HCT116 (cell line): Measurements from ENCODE around the gene FAIM2. TPM values are rescaled to one million over a fixed set of nuclear protein-coding genes. Genes with fewer than 3 reads are reported as not detected.
A peak's percentile ranks its signal among the peaks of the same experiment; 100 is the strongest.

Source experiments
- ATAC-seq: fragments of 200-7000 bp; cut with Tn5 transposase; 2 replicates; pipeline ENCODE4 v1.9.1; 2020; ENCODE audit warnings: mild to moderate bottlenecking, moderate library complexity
- BruUV-seq: library from RNA; stranded (reverse); fragments of 400-500 nt; replicated peaks from 2 replicates; lab custom pipeline; 2021; lab: Mats Ljungman, UMichigan
- CTCF ChIA-PET: fragments of 300-600 bp; sonication (Branson Sonifier 250); formaldehyde crosslinking; loops from one replicate; lab custom pipeline; 2021; ENCODE audit warnings: antibody characterized with exemption; lab: Charles Lee
- POLR2A ChIA-PET: fragments of 300-600, 350-600 bp; sonication (Branson Sonifier 250); formaldehyde crosslinking; loops from one replicate; lab custom pipeline; 2021; ENCODE audit warnings: antibody characterized with exemption; lab: Charles Lee
- RAD21 ChIA-PET, 2 experiments: fragments of 300-600 bp; sonication (Branson Sonifier 250); formaldehyde crosslinking; loops; one replicate each; lab custom pipeline; 2023; ENCODE audit warnings: low total read pairs in 2 of 2; ENCODE audit not compliant: uncharacterized antibody in 2 of 2, unreplicated experiment in 2 of 2, low non-redundant PET in 1 of 2; lab: Charles Lee
- DNase-seq: peaks from one replicate; pipeline ENCODE4 v3.0.0-alpha.2; 2010; ENCODE audit warnings: low read depth, low spot score
- H2AFZ ChIP-seq: fragments of 200-600 bp; shearing (Covaris generic), sonication (generic); 2 replicates; pipeline ENCODE4 v1.6.1; 2017; ENCODE audit warnings: low read depth, mixed run types, mixed read lengths, antibody characterized with exemption, low read length; ENCODE audit not compliant: poor library complexity, severe bottlenecking
- H3K27ac ChIP-seq: 2 replicates; pipeline ENCODE4 v1.5.1; 2012; ENCODE audit warnings: low read depth, low read length
- H3K27me3 ChIP-seq: fragments of 200-600 bp; sonication (generic); 2 replicates; pipeline ENCODE4 v1.6.1; 2016; ENCODE audit warnings: mixed run types, low read length, mixed read lengths; ENCODE audit not compliant: insufficient read depth
- H3K36me3 ChIP-seq, 2 experiments: fragments of 200-500 bp in 1 of 2; fragments of 200-600 bp in 1 of 2; sonication (Bioruptor generic) in 1 of 2; sonication (generic) in 1 of 2; 2 replicates each; pipeline versions ENCODE4 v1.5.1 to v1.6.1; 2014 to 2016; ENCODE audit warnings: low read length in 2 of 2, inconsistent platforms in 1 of 2, mixed read lengths in 1 of 2, mixed run types in 1 of 2; ENCODE audit not compliant: insufficient read depth in 2 of 2, control insufficient read depth in 1 of 2
- H3K4me1 ChIP-seq, 2 experiments: fragments of 200-600 bp in 1 of 2; sonication (generic) in 1 of 2; 2 replicates each; pipeline versions ENCODE4 v1.5.1 to v1.6.1; 2012 to 2017; ENCODE audit warnings: low read length in 2 of 2, inconsistent platforms in 1 of 2, mild to moderate bottlenecking in 1 of 2, mixed read lengths in 1 of 2, mixed run types in 1 of 2, moderate library complexity in 1 of 2; ENCODE audit not compliant: insufficient read depth in 2 of 2, control insufficient read depth in 1 of 2
- H3K4me2 ChIP-seq: fragments of 200-600 bp; sonication (generic); 2 replicates; pipeline ENCODE4 v1.6.1; 2017; ENCODE audit warnings: mixed run types, low read length, mixed read lengths
- H3K4me3 ChIP-seq, 2 experiments: fragments of 200-600 bp in 1 of 2; sonication (generic) in 1 of 2; replicated peaks in 1 of 2; 2 replicates each; pipeline ENCODE4 v1.5.1; 2011 to 2016; ENCODE audit warnings: low read length in 2 of 2, control low read depth in 1 of 2, low read depth in 1 of 2, mild to moderate bottlenecking in 1 of 2, mixed read lengths in 1 of 2, mixed run types in 1 of 2
- H3K79me2 ChIP-seq: fragments of 200-600 bp; sonication (generic); 2 replicates; pipeline ENCODE4 v1.6.1; 2017; ENCODE audit warnings: mild to moderate bottlenecking, mixed run types, low read length, moderate library complexity, mixed read lengths; ENCODE audit not compliant: insufficient read depth
- H3K9ac ChIP-seq: fragments of 200-600 bp; sonication (generic); 2 replicates; pipeline ENCODE4 v1.6.1; 2016; ENCODE audit warnings: low read length, mixed read lengths
- H3K9me2 ChIP-seq: fragments of 200-600 bp; sonication (generic), shearing (Covaris generic); 2 replicates; pipeline ENCODE4 v1.6.1; 2017; ENCODE audit warnings: mixed run types, mild to moderate bottlenecking, moderate library complexity; ENCODE audit not compliant: insufficient read depth
- H3K9me3 ChIP-seq, 2 experiments: fragments of 200-500 bp in 1 of 2; fragments of 200-600 bp in 1 of 2; sonication (Bioruptor generic) in 1 of 2; sonication (generic) in 1 of 2; 2 replicates each; pipeline ENCODE4 v1.6.1; 2014 to 2017; ENCODE audit warnings: low read length in 2 of 2, mixed read lengths in 2 of 2, inconsistent platforms in 1 of 2, low read depth in 1 of 2, mild to moderate bottlenecking in 1 of 2, mixed run types in 1 of 2, moderate library complexity in 1 of 2; ENCODE audit not compliant: control insufficient read depth in 1 of 2, insufficient read depth in 1 of 2
- H4K20me1 ChIP-seq: fragments of 200-600 bp; sonication (generic), shearing (Covaris generic); 2 replicates; pipeline ENCODE4 v1.6.1; 2017; ENCODE audit warnings: mixed run types, mild to moderate bottlenecking, moderate library complexity; ENCODE audit not compliant: insufficient read depth
- CEBPB ChIP-seq: IDR thresholded peaks from 2 replicates; pipeline ENCODE4 v1.6.1; 2012; ENCODE audit warnings: low read depth
- EGR1 ChIP-seq: IDR thresholded peaks from 2 replicates; pipeline ENCODE4 v1.6.1; 2012; ENCODE audit warnings: low read depth
- ELF1 ChIP-seq: IDR thresholded peaks from 2 replicates; pipeline ENCODE4 v1.6.1; 2012; ENCODE audit warnings: low read depth, borderline replicate concordance
- EZH2 ChIP-seq: fragments of 200-600 bp; sonication (generic); IDR thresholded peaks from 2 replicates; pipeline ENCODE4 v1.6.1; 2017; ENCODE audit warnings: antibody characterized with exemption, mixed run types
- SP1 ChIP-seq: IDR thresholded peaks from 2 replicates; pipeline ENCODE4 v1.6.1; 2012; ENCODE audit warnings: low read depth
- YY1 ChIP-seq: IDR thresholded peaks from 2 replicates; pipeline ENCODE4 v1.6.1; 2011; ENCODE audit warnings: low read length, low read depth, moderate library complexity, mild to moderate bottlenecking; ENCODE audit not compliant: insufficient replicate concordance; ENCODE audit errors: extremely low read depth
- ZFX ChIP-seq: fragments of 450-650 bp; IDR thresholded peaks from 2 replicates; pipeline ENCODE4 v1.6.1; 2017
- intact Hi-C: fragments of 100-400 bp; cut with micrococcal nuclease; formaldehyde crosslinking; loops from 2 replicates; pipeline ENCODE4 v1.10.0; 2022
- total RNA-seq: library from RNA; stranded (reverse); gene quantifications from one replicate; pipeline ENCODE4 v1.2.1, GENCODE V29; 2021; ENCODE audit not compliant: unreplicated experiment
- TF ChIP-seq, protein P1 (sequence below): IDR thresholded peaks from 2 replicates; pipeline ENCODE4 v1.6.1; 2012
- TF ChIP-seq, protein P2 (sequence below), 3 experiments: fragments of 200-600 bp in 1 of 3; sonication (generic) in 1 of 3; IDR thresholded peaks in 2 of 3; conservative IDR thresholded peaks in 1 of 3; 2 replicates each; pipeline ENCODE4 v1.5.1; 2012 to 2017; ENCODE audit warnings: low read depth in 2 of 3, low read length in 2 of 3, antibody characterized with exemption in 1 of 3, borderline replicate concordance in 1 of 3, control low read depth in 1 of 3, mild to moderate bottlenecking in 1 of 3, mixed read lengths in 1 of 3, mixed run types in 1 of 3, moderate library complexity in 1 of 3; ENCODE audit not compliant: insufficient read depth in 1 of 3

FAIM2 gene
- total RNA-seq, 1 experiment from 2014 or later, result not detected

DNA sequence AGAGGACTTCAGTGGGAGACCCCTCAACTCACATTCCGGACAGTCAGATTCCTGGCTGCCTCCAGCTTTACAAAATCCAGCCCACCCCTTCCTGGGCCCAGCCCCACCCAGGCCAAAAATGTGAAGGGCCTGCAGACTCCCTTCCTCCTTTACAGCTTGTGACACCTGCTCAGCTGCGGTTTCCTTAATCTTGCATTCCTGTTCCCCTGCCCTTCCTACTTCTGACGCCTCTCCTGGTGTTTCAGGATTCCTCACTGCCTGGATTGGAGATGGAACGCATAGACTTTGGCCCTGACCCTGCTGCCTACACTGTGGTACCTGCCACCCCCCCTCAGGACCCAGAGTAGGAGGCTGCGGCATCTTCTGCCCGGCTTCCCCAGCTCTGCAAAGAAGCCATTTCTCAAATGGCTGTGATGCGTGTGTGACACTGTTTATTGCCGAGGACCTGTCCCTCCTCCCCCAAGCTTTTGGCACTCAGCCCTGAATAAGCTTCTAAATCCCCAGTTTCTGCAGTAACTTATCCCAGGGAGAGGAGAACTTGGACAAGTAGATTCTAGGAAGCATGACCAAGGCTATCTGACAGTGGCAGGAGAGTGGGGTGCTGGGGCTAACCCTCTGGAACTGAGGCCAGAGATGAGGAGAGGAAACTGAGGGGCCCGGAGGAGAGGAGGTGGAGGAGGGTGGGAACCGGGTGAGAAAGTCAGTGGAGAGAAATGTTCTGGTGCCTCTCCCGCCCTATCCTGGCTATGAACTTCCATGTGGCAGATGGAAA is 35.9 kb downstream of the FAIM2 start:
- Histone ChIP-seq H3K9me3 (no peaks in the 10 kb centered on the region), H3K4me1 (peaks cover 0 to 11% of the 10 kb centered on the region in 2 experiments; a peak in 1 of 4 replicates), H4K20me1 (no peaks in the 10 kb centered on the region), H3K79me2 (no peaks in the 10 kb centered on the region), H3K9ac (no peak overlapping the region), H3K4me2 (no peak overlapping the region), H3K4me3 (no peak overlapping the region), H2AFZ (peak overlapping the region; percentile 52), H3K36me3 (no peaks in the 10 kb centered on the region), H3K27ac (no peak overlapping the region), H3K27me3 (no peaks in the 10 kb centered on the region), H3K9me2 (no peaks in the 10 kb centered on the region)
- ATAC-seq, result peak; percentile 19
- no peak for DNase-seq
- no TSS peak for BruUV-seq
- ChIA-PET POLR2A (interaction anchor here (1.3 to 1.5 kb wide), 2 partner anchors 172 to 188 kb away, joined by 3 to 5 read pairs; no protein-coding TSS in a partner anchor), RAD21 (interaction anchor here (0.9 to 2.0 kb wide), 4 partner anchors 99 to 203 kb away, joined by 3 to 9 read pairs (median 6); no protein-coding TSS in a partner anchor), CTCF (interaction anchor here (0.8 to 3.3 kb wide), 9 partner anchors 10 to 202 kb away, joined by 3 to 26 read pairs (median 7); no protein-coding TSS in a partner anchor)
- no peak for TF ChIP-seq EGR1
- no peak for TF ChIP-seq ELF1
- TF ChIP-seq CEBPB, result no peak
- no peak for TF ChIP-seq ZFX
- TF ChIP-seq, protein P1, sequence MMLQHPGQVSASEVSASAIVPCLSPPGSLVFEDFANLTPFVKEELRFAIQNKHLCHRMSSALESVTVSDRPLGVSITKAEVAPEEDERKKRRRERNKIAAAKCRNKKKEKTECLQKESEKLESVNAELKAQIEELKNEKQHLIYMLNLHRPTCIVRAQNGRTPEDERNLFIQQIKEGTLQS, result no peak
- TF ChIP-seq, protein P2, sequence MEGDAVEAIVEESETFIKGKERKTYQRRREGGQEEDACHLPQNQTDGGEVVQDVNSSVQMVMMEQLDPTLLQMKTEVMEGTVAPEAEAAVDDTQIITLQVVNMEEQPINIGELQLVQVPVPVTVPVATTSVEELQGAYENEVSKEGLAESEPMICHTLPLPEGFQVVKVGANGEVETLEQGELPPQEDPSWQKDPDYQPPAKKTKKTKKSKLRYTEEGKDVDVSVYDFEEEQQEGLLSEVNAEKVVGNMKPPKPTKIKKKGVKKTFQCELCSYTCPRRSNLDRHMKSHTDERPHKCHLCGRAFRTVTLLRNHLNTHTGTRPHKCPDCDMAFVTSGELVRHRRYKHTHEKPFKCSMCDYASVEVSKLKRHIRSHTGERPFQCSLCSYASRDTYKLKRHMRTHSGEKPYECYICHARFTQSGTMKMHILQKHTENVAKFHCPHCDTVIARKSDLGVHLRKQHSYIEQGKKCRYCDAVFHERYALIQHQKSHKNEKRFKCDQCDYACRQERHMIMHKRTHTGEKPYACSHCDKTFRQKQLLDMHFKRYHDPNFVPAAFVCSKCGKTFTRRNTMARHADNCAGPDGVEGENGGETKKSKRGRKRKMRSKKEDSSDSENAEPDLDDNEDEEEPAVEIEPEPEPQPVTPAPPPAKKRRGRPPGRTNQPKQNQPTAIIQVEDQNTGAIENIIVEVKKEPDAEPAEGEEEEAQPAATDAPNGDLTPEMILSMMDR (IDR thresholded peaks at IDR 0.05 in 2 of 3, conservative IDR thresholded peaks at IDR 0.05 in 1 of 3; ENCODE audit: borderline replicate concordance in 1 of 3, insufficient read depth in 1 of 3, low read depth in 2 of 3, low read length in 2 of 3), result no peak
- TF ChIP-seq SP1, result no peak
- TF ChIP-seq YY1, result no peak
- TF ChIP-seq EZH2, result no peak
- intact Hi-C loops, result loop anchor here (5.0 kb wide), 2 partner anchors 100 to 190 kb away; partner anchors contain the start of gene ASIC1
